WTC11 (cell line): ENCODE measurements around the gene LIMCH1. TPM values are rescaled to one million over a fixed set of nuclear protein-coding genes. Genes with fewer than 3 reads are reported as not detected.
A peak's percentile ranks its signal among the peaks of the same experiment; 100 is the strongest.

Experiments used
- ATAC-seq: fragments of 200-7000 bp; cut with Tn5 transposase; 2 replicates; pipeline ENCODE4 v1.10.0; 2021; ENCODE audit warnings: mild to moderate bottlenecking, moderate library complexity
- CTCF ChIA-PET: fragments of 300-600 bp; sonication (Branson Sonifier 250); formaldehyde crosslinking; loops from one replicate; lab custom pipeline; 2021; ENCODE audit warnings: antibody characterized with exemption; lab: Charles Lee
- POLR2A ChIA-PET: fragments of 350-600 bp; sonication (Branson Sonifier 250); formaldehyde crosslinking; loops from one replicate; lab custom pipeline; 2021; ENCODE audit warnings: antibody characterized with exemption; lab: Charles Lee
- DNase-seq: peaks from one replicate; pipeline ENCODE4 v3.0.0; 2021; ENCODE audit warnings: low spot score
- H3K27ac Mint-ChIP-seq: 2 replicates; pipeline ENCODE4 v1.8.0; 2021; ENCODE audit warnings: mixed read lengths
- H3K27me3 Mint-ChIP-seq: 2 replicates; pipeline ENCODE4 v1.8.0; 2021; ENCODE audit warnings: low read depth, mild to moderate bottlenecking, moderate library complexity, mixed read lengths
- H3K36me3 Mint-ChIP-seq: 2 replicates; pipeline ENCODE4 v1.8.0; 2021; ENCODE audit warnings: mixed read lengths
- H3K4me1 Mint-ChIP-seq: 2 replicates; pipeline ENCODE4 v1.8.0; 2022; ENCODE audit warnings: mixed read lengths
- H3K4me3 Mint-ChIP-seq: 2 replicates; pipeline ENCODE4 v1.8.0; 2021; ENCODE audit warnings: mild to moderate bottlenecking, moderate library complexity, mixed read lengths
- H3K9me3 Mint-ChIP-seq: 2 replicates; pipeline ENCODE4 v1.8.0; 2021; ENCODE audit warnings: mixed read lengths
- AR ChIP-seq: fragments of 250-450 bp; sonication (Bioruptor Pico); IDR thresholded peaks from 2 replicates; pipeline ENCODE4 v1.9.0; 2021; ENCODE audit warnings: mild to moderate bottlenecking
- ATF2 ChIP-seq: sonication (generic); formaldehyde crosslinking; IDR thresholded peaks from 2 replicates; pipeline ENCODE4 v1.8.1; 2022; ENCODE audit warnings: low read depth, missing genetic modification reagents, borderline replicate concordance
- CBFB ChIP-seq: sonication (generic); formaldehyde crosslinking; IDR thresholded peaks from 2 replicates; pipeline ENCODE4 v1.8.1; 2022; ENCODE audit warnings: mild to moderate bottlenecking, low read depth, missing genetic modification reagents
- CDX4 ChIP-seq: fragments of 250-450 bp; sonication (Bioruptor Pico); IDR thresholded peaks from 2 replicates; pipeline ENCODE4 v1.9.0; 2021; ENCODE audit warnings: moderate library complexity, mild to moderate bottlenecking, inconsistent platforms, borderline replicate concordance
- EMX1 ChIP-seq: fragments of 250-450 bp; sonication (Bioruptor Pico); IDR thresholded peaks from 2 replicates; pipeline ENCODE4 v1.8.0; 2021; ENCODE audit warnings: mild to moderate bottlenecking
- ESRRA ChIP-seq: sonication (generic); formaldehyde crosslinking; IDR thresholded peaks from 2 replicates; pipeline ENCODE4 v1.8.1; 2022; ENCODE audit warnings: mild to moderate bottlenecking, missing genetic modification reagents, borderline replicate concordance
- IRF1 ChIP-seq: sonication (generic); formaldehyde crosslinking; IDR thresholded peaks from 2 replicates; pipeline ENCODE4 v1.8.0; 2023; ENCODE audit warnings: missing genetic modification reagents
- IRF2 ChIP-seq: sonication (generic); formaldehyde crosslinking; IDR thresholded peaks from 2 replicates; pipeline ENCODE4 v1.8.0; 2022; ENCODE audit warnings: low read depth, missing genetic modification reagents, borderline replicate concordance
- KAT7 ChIP-seq: sonication (generic); formaldehyde crosslinking; IDR thresholded peaks from 2 replicates; pipeline ENCODE4 v1.8.1; 2023; ENCODE audit warnings: missing genetic modification reagents, mild to moderate bottlenecking, borderline replicate concordance
- NR1H2 ChIP-seq: sonication (generic); formaldehyde crosslinking; IDR thresholded peaks from 2 replicates; pipeline ENCODE4 v1.9.0; 2021; ENCODE audit warnings: mild to moderate bottlenecking, moderate library complexity, missing genetic modification reagents
- RELA ChIP-seq: sonication (generic); formaldehyde crosslinking; IDR thresholded peaks from 2 replicates; pipeline ENCODE4 v1.8.1; 2022; ENCODE audit warnings: missing genetic modification reagents, mild to moderate bottlenecking, borderline replicate concordance
- RORB ChIP-seq: fragments of 250-450 bp; sonication (Bioruptor Pico); IDR thresholded peaks from 2 replicates; pipeline ENCODE4 v1.9.0; 2021; ENCODE audit warnings: mild to moderate bottlenecking
- SMAD4 ChIP-seq: sonication (generic); formaldehyde crosslinking; IDR thresholded peaks from 2 replicates; pipeline ENCODE4 v1.8.0; 2022; ENCODE audit warnings: mild to moderate bottlenecking, missing genetic modification reagents
- SOX15 ChIP-seq: fragments of 250-450 bp; sonication (Bioruptor Pico); IDR thresholded peaks from 2 replicates; pipeline ENCODE4 v1.9.0; 2021; ENCODE audit warnings: mild to moderate bottlenecking
- ZNF138 ChIP-seq: sonication (generic); formaldehyde crosslinking; conservative IDR thresholded peaks from 2 replicates; pipeline ENCODE4 v1.8.1; 2022; ENCODE audit warnings: mild to moderate bottlenecking, moderate library complexity, missing genetic modification reagents
- ZNF671 ChIP-seq: fragments of 250-450 bp; sonication (Bioruptor Pico); IDR thresholded peaks from 2 replicates; pipeline ENCODE4 v1.8.0; 2021; ENCODE audit warnings: mild to moderate bottlenecking
- total RNA-seq: library from RNA; stranded (reverse); gene quantifications from 3 replicates; pipeline ENCODE4 v1.2.3, GENCODE V29; 2021
- TF ChIP-seq, protein P1 (sequence below): fragments of 250-450 bp; sonication (Bioruptor Pico); IDR thresholded peaks from 2 replicates; pipeline ENCODE4 v1.9.0; 2021; ENCODE audit warnings: mild to moderate bottlenecking, borderline replicate concordance
- TF ChIP-seq, protein P2 (sequence below): sonication (generic); formaldehyde crosslinking; conservative IDR thresholded peaks from 2 replicates; pipeline ENCODE4 v1.8.1; 2023; ENCODE audit warnings: mild to moderate bottlenecking, low read depth, missing genetic modification reagents, moderate library complexity

The LIMCH1 gene
- total RNA-seq, 1 experiment from 2014 or later = 0.92 TPM

DNA sequence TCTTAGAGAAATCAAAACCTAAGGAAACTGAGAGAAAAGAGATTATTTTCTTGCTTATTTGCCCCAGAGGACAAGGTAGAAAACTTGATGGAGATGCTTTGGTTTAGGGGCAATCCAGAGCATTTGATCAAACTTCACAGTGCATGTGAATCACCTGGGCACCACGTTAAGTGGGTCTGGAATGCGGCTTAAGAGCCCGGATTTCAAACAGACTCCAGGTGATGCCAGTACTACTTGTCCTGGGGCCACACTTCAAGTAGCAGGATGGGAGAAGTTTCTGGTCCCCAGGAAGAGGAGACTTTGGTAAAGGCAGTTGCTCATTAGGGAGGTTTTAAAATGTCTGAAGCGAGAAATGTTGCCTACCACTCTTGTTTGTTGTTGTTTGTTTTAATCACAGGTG lies 158.8 kb downstream of the LIMCH1 start:
- Mint-ChIP-seq H3K4me3 (no peak overlapping the region), H3K27ac (no peak overlapping the region), H3K27me3 (peaks cover 10% of the 10 kb centered on the region), H3K4me1 (peaks cover 9% of the 10 kb centered on the region), H3K36me3 (no peaks in the 10 kb centered on the region), H3K9me3 (no peaks in the 10 kb centered on the region)
- ChIA-PET CTCF (interaction anchor here (2.8 kb wide), 1 partner anchor 191 kb away, joined by 11 read pairs; no protein-coding TSS in a partner anchor), POLR2A (interaction anchor here (0.6 kb wide), 1 partner anchor 880 kb away, joined by 3 read pairs; no protein-coding TSS in a partner anchor)
- DNase-seq (no peak), ATAC-seq (peak; percentile 49)
- no peak for TF ChIP-seq RELA
- TF ChIP-seq CDX4 = no peak
- TF ChIP-seq KAT7 (CRISPR knock-in tag) = no peak
- no peak for TF ChIP-seq SOX15 (CRISPR knock-in tag)
- TF ChIP-seq, protein P1, sequence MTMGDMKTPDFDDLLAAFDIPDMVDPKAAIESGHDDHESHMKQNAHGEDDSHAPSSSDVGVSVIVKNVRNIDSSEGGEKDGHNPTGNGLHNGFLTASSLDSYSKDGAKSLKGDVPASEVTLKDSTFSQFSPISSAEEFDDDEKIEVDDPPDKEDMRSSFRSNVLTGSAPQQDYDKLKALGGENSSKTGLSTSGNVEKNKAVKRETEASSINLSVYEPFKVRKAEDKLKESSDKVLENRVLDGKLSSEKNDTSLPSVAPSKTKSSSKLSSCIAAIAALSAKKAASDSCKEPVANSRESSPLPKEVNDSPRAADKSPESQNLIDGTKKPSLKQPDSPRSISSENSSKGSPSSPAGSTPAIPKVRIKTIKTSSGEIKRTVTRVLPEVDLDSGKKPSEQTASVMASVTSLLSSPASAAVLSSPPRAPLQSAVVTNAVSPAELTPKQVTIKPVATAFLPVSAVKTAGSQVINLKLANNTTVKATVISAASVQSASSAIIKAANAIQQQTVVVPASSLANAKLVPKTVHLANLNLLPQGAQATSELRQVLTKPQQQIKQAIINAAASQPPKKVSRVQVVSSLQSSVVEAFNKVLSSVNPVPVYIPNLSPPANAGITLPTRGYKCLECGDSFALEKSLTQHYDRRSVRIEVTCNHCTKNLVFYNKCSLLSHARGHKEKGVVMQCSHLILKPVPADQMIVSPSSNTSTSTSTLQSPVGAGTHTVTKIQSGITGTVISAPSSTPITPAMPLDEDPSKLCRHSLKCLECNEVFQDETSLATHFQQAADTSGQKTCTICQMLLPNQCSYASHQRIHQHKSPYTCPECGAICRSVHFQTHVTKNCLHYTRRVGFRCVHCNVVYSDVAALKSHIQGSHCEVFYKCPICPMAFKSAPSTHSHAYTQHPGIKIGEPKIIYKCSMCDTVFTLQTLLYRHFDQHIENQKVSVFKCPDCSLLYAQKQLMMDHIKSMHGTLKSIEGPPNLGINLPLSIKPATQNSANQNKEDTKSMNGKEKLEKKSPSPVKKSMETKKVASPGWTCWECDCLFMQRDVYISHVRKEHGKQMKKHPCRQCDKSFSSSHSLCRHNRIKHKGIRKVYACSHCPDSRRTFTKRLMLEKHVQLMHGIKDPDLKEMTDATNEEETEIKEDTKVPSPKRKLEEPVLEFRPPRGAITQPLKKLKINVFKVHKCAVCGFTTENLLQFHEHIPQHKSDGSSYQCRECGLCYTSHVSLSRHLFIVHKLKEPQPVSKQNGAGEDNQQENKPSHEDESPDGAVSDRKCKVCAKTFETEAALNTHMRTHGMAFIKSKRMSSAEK (CRISPR knock-in tag) = no peak
- TF ChIP-seq IRF1 (CRISPR knock-in tag) = no peak
- no peak for TF ChIP-seq RORB (CRISPR knock-in tag)
- TF ChIP-seq ZNF671 = no peak
- no peak for TF ChIP-seq IRF2 (CRISPR knock-in tag)
- no peak for TF ChIP-seq AR (CRISPR knock-in tag)
- TF ChIP-seq ZNF138 (CRISPR knock-in tag) = no peak
- no peak for TF ChIP-seq ATF2 (CRISPR knock-in tag)
- TF ChIP-seq CBFB (CRISPR knock-in tag) = no peak
- TF ChIP-seq SMAD4 (CRISPR knock-in tag) = no peak

DNA sequence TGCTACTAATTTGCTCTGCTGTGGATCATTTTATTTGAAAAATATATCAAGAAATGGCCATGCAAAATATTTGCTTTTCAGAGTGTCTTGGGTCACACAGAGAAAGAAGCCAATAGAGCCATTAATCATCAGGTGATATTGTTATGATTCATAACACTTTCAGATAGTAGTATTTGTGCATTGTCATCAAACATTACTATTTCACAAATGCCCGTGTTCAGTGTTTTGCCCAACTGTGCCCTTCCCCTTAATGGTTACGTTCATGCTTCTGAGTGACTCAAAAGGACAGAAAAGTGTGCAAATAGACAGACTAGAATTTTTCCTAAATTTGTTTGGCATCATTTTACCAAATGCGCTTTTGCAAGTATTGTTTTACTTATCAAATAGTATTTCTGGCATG lies 164.0 kb downstream of the LIMCH1 start:
- TF ChIP-seq ESRRA (CRISPR knock-in tag) (no peak), NR1H2 (CRISPR knock-in tag) (no peak), EMX1 (CRISPR knock-in tag) (no peak)
- TF ChIP-seq, protein P2, sequence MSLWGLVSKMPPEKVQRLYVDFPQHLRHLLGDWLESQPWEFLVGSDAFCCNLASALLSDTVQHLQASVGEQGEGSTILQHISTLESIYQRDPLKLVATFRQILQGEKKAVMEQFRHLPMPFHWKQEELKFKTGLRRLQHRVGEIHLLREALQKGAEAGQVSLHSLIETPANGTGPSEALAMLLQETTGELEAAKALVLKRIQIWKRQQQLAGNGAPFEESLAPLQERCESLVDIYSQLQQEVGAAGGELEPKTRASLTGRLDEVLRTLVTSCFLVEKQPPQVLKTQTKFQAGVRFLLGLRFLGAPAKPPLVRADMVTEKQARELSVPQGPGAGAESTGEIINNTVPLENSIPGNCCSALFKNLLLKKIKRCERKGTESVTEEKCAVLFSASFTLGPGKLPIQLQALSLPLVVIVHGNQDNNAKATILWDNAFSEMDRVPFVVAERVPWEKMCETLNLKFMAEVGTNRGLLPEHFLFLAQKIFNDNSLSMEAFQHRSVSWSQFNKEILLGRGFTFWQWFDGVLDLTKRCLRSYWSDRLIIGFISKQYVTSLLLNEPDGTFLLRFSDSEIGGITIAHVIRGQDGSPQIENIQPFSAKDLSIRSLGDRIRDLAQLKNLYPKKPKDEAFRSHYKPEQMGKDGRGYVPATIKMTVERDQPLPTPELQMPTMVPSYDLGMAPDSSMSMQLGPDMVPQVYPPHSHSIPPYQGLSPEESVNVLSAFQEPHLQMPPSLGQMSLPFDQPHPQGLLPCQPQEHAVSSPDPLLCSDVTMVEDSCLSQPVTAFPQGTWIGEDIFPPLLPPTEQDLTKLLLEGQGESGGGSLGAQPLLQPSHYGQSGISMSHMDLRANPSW (CRISPR knock-in tag) = no peak
- Mint-ChIP-seq H3K4me1 (no peaks in the 10 kb centered on the region), H3K27me3 (peaks cover 29% of the 10 kb centered on the region), H3K4me3 (no peak overlapping the region), H3K36me3 (no peaks in the 10 kb centered on the region), H3K9me3 (no peaks in the 10 kb centered on the region), H3K27ac (no peak overlapping the region)
- no peak for DNase-seq
- POLR2A ChIA-PET = no interaction called here
- no peak for ATAC-seq
- CTCF ChIA-PET = no interaction called here
